Occipital lobe (tissue), 2 donors: ENCODE results near the gene CCDC127. TPM values are rescaled to one million over a fixed set of nuclear protein-coding genes. Genes with fewer than 3 reads are reported as not detected.
A peak's percentile ranks its signal among the peaks of the same experiment; 100 is the strongest.

Experiments
- DNase-seq: peaks from one replicate; lab custom pipeline; 2025; lab: John Stamatoyannopoulos, UW
- total RNA-seq: library from RNA; depleted of rRNA; stranded (reverse); fragments of >200 nt; gene quantifications from one replicate; pipeline ENCODE4 v1.2.3, GENCODE V29; 2014

CCDC127 gene
- total RNA-seq, 1 donor from 2014 or later = 6.7 TPM

DNA sequence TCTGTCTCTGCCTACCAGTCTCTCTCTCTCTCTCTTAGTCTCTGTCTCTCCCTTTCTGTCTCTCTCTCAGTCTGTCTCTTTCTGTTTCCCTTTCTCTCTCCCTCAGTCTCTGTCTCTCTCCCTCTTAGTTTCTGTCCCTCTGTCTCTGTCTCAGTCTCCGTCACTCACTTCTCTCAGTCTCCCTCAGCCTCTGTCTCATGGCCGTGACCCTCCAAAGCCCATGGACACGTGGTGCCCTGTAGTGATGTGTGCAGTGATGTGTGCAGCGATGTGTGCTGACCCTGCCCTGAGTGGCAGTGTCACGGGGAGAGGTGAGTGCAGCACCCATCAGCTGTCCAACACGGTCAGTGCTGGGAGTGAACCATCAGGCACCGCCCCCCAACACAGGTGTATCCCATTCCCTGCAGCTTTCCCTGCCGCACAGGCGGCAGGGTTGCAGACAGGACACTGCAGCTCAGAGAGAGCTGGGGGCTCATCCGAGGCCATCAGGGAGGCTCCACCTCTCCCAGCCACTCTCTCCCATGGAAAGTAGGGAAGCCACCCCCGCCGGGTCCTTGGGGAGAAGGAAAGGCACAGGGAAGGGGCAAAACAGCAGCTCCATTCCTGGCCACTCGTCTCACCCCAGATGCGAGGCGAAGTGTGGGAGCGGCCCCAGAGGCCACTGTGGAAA is 27.5 kb downstream of the CCDC127 start:
- DNase-seq = no peak

DNA sequence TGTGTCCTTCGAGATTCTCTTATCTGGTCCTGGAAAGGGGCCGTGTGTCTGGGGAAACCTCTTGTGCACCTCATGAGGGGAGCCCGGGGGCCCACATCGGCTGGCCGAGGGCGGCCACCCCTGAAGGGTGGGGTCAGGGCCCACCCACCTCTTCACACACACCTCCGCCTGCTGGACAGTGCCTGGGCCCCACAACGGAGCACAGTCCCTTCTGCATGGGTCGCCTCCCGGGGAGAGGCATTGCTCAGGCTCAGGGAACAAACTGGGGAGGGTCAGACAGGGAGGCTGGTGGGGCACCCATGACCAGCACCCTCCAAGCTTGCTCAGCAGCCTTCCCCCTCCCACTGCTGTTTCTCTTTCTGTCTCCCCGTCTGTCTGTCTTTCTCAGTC is 28.0 kb downstream of the CCDC127 start:
- no peak for DNase-seq

DNA sequence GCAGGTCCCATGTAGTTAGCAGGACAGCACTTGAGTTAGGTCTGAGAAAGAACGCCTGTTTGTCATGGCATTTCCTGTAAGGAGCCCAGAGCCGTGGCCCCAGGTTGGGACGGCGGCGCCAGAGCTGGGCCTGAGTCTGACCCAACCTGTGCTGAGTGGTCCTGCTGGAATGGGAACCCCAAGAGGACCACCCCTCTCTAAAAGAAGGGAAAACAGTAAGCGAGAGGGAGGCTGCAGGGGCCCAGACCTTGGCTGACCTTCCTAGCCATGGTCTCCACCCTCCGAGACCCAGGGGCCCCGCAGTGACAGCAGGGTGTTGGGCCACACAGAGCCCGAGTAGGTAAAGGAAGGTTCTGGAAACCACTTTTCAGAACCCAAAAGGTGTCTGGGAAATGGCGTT is 28.5 kb downstream of the CCDC127 start:
- DNase-seq = no peak

DNA sequence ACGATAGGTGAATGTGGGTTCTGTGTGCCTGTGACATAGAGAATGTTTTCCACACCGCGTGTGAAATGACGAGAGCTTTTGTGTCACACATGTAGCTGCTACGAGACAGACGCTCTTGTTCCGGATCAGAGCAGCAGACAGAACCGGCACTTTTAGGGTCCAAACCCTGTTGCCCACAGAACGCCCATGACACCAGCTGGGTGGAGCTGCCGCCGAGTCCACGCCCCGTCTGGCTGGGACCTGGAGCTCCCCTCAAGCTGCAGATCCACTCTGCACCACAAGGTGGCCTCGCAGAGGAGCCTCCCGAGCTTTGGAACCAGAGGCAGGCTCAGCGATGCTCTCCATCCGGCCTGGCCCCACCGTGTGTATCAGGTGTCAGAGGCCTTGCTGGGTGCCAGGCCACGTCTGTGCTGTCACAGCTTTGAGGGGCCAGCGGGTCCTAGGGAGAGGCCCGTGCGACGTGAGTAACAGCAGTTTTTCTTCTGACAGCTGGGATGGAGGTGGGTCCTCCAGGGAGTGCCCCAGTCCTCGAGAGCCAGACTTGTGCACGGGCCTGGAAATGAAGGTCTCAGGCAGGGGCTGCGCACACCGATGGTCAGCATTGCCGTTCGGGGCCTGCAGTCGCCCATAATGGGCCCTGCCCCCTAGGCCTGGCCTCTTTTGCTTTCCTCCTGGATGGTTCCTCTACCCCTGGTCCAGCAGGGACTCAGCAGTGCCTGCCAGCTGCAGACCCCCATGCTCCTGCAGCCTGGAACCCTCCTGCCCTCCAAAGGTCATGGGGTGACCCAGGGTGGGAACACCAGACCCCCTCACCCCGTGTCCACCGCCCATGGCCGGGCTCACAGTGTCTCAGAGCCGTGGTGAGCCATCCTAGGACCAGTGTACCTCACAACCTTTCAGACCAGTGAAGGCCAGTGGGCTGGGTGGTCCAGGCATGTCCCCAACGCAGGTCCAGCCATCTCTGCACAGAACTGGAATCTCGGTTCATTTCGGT is 29.2 kb downstream of the CCDC127 start:
- DNase-seq = peak; percentile 68

DNA sequence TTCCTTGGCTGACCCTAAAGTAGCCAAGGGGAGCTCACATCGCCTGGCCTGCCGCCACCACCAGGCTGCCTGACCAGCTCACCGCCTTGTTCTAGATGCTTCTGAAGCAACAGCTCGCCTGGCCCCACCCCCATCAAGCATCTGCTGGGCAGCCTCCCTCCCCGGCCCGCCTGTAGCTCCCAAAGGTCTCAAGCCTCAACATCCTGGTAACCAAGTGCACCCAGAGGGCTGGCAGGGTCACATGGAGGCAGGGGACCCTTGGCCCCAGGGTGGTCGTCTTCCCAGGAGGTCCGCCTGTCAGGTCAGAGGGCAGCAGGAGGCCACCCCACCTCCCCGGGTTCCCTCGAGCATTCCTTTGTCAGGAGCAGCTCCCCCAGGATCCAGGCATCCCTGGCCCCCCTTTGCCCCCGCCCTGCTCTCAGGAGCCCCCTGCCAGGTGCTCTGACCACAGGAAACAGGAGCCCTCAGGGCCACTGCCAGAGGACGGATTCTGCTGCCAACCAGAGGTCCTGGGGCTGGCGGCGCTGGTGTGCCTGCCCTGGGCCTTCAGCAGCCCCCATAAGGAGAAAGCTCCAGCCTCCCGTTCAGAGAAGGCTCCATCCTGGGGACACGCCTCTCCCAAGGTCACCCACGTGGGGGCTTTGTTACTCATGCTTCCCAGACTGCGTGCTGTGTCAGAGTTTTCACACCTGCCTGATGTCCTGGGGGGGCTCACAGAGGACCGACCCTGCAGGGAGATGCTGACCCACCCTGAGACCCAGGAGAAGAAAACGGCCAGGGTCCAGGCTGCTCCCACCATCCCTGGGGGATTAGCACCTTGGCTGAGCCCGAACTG is 30.1 kb downstream of the CCDC127 start:
- DNase-seq = no peak

DNA sequence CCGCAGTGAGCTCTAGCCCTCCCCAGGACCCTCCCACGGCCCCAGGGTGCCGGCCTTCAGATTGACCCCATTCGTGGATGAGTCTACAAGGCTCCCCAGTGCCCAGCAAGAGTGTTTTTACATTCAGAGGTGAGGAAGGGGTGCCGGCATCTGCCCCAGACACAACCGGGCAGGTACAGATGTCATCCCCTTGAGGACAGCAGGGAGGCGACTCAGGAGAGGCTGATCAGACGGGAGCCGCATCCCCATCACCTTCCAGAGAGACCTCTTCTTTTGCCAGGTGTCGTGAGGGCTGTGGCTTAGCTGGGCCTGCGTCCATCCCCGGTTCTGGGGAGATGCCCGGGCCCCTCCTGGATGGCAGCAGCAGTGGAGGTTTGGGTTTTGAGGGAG is 30.9 kb downstream of the CCDC127 start:
- DNase-seq = no peak

DNA sequence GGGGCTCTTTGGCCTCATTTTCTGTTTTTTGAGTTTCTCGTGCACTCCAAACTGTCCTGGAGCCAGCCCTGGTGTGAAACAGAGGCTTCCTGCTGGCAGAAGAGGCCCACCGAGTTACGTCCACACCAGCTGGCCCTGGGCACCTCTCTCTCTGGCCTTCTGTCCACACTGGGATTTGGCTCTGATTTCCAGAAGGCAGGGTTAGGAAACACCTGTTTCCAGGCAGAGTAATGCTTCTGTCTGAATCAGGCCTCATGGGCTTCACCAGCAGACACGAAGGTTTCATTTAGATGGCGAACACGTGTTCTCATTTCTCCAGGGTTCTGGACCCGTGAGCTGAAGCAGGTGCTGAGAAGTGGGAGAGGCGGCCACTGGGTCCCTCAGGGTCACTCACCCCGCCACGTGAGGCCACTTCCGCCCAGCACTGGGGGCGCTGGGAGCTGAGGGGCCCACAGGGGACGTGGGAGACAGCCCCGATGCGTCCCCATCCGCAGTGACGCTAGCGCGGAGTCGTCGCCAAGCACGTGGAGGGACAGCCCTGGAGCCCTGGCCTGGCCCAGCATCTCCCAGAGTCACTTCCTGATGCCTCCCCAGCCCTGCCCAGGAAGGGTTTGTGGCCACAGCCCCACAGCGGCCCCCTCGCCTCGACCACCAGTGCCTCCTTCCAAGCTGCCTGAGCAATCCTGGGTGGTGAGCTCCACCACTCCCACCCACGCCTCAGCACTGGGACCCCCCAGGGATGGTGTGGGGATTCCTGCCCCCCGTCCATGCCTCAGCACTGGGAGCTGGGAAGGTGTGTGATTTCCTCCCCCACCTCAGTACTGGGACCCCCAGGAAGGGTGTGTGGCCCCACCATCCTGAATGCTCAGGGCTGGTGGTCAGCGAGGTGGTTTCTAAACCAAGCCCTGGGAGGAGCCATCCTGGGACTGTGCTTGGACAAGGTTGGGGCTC is 31.6 kb downstream of the CCDC127 start:
- DNase-seq = no peak

DNA sequence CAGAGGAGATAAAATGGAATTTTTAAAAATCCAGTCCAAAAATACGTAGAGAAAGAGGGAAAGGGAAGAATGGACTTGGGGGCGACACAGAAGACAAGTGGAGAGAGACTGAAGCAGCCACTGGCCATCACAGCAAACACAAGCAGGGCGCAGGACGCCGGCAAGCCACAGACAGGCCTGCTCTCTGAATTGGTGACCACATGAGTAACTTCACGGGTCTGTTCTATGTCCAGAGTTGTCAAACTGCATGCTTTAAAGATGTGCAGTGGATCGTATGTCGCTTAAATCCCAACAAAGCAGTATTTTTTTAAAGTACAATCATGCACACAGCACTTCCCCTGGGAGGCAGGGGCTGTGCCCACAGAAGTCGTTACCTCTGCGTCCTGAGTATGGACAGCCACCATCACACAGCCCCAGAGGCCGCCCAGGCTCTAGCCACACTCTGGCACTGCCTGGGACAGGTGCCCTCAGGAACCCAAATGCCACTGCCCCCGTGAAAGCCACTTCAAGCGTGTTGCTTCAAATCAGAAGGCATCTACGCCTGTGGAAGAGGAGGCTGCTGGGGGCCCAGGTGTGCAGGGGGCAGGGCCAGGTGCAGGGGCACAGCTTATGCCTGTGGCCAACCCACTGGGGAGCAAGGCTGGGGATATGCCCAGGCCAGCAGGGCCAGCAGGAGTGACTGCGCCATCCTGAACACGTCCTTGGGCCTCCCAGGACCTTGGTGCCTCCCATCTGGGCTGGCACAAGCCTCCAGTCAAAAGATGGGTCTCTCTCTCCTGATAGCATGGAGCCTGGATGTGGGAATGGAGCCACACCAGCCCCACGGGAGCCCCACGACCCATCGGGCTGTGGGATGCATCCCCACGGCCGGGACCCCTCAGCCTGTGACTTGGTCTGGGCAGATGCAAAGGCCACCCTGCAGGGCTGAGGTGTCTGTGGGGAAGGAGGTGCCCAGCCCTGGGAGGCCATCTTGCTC is 32.6 kb downstream of the CCDC127 start:
- DNase-seq = no peak

DNA sequence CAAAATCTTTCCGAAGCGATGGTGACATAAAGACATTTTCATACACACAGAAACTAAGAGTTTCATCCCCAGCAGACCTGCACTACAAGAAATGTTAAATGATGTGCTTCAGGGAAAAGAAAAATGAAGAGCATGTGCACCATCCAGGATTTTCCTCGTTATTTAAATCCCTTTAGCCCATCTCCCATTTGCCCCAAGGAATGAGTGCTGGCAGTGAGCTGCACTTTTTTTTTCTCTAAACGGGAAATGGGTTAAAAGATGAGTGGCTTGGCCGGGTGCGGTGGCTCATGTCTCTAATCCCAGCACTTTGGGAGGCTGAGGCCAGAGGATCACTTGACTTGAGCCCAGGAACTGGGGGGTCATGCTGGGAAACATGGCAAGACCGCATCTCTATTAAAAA is 33.5 kb downstream of the CCDC127 start:
- no peak for DNase-seq

DNA sequence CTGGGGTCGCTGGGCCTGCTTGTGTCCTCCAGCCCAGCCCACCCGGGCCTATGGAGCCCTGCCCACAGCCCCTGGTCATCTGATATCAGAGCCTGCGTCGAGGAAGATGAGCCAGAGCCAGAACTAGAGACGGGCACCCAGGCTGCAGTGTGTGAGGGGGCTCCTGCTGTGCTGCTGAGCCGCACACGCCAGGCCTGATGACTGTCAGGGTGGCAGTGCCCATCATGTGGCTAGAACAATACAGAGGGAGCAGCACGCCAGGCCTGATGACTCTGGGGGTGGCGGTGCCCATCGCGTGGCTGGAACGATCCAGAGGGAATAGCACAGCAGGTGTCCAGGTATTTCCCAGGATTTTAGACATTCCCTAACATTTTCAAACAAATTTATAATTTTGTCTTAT is 35.8 kb downstream of the CCDC127 start:
- no peak for DNase-seq

DNA sequence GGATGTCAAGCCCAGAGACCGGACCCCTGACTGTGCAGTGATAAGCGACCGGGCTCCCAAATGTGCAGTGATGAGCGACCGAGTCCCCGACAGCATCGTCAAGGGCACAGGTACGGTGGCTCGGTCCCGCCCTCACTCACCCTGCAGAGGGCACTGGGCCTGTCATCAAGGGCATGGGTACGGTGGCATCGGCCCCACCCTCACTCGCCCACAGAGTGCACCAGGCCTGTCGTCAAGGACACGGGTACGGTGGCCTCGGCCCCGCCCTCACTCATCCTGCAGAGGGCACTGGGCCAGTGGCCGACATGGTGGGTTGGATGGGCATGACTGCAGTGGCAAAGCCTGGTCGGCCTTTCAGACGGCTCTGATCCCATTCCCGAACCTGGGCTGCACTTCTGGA is 36.4 kb downstream of the CCDC127 start:
- no peak for DNase-seq

DNA sequence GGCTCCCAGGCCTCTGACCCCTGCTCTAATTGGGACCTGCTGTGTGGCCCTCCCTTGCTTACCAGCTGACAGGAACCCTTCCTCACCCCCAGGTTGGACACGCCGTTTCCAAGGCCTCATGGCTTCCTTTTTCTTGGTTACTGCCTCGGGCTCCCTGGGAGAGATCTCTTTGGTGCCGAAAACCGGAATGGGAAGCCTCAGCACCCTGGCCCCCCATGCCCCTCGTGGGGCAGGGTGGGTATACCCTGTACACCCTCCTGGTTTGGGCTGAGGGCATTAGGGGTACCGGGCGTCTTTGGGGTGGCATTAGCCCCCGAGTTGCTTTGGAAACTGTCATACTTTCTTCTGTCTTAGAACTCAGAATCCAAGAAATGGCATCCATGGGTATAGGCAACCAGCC is 36.8 kb downstream of the CCDC127 start:
- no peak for DNase-seq

DNA sequence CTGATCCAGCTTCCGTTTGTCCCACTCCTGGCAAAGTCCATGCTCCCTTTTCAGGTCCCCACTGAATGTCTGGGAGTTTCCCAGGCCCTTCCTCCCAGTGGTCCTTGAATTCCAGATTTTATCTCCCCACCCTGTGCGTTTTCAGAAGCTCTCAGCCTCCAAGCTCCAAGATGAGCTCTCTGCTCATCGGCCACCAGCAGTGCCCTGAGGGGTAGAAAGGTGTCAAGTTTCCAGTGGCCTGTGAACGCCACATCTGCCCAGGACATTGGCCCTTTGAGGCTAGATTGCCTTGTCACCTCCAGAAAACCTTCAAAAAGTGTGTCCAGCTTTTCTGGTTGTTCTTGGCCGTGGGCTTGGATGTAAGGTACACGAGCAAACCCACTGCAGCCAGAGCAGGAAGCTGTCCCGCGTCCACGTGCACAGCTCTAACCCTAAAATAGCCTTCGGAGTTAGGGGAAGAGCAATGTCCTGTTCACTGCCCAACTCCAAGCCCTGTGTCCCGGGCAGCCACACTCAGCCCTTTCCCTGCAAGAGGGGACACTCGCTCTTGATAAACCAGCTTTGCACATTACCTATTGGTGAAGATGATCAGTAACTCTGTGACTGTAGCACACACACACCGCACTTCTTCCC is 37.6 kb downstream of the CCDC127 start:
- DNase-seq = no peak

DNA sequence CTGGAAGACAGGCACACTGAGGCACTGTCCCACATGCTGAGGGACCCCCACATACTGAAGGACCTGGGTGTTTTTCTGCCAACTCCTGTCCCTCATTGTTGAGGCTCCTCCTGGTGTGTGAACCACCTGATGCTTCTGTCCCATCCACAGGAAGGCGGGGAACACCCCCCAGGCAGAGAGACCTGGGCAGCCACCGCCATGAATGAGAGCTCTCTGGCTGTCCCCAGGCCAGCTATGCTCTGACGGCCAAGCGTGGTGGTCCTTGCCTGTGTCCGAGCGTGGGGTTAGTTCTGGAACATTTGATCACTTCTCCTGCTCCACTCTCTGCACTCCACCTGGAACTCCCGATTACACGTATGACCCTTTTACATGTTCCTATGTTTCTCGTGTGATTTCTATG is 38.6 kb downstream of the CCDC127 start:
- DNase-seq = no peak

DNA sequence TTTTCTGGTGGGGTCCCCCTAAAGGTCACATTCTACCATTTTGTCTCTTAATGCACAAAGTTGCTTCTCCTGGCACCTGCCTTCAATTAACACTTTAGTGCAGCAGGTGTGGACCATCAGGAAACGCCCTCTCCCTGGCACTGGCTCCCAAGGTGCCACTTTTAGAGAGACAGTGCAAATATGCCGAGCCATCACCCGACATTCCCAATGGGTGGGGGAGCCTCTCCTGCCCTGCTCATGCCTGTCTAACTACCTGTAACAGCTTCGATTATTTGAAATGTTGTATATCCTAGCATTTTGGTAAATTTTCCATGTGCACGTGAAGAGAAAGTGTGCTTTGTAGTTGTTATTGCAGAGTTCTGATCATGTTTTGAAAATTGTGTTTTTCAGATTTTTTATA is 39.8 kb downstream of the CCDC127 start:
- DNase-seq = no peak

DNA sequence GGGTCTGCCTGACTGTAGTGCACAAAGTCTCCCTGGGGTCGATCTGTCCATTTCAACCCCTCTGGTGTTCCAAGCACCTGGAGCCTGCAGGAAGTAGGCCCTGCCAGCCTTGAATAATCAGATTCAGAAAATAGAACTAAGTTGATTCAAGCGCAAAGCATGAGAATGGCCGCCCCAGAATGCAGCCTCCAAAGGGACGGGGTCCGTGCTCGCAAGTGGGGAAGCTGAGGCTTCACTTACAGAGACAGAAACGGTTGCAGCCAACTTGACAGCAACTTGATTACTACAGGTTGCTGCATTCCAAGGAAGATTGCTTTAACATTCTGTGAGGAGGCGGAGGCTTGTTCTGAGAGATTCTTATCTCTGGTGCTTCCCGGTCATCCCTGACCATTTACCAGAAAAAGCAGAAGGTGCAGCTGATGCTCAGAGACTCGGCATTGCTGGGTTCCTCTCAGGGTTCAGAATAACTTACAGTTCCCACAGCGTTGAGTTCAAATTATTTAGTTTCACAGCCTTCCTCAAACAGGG is 41.6 kb downstream of the CCDC127 start:
- DNase-seq = no peak

DNA sequence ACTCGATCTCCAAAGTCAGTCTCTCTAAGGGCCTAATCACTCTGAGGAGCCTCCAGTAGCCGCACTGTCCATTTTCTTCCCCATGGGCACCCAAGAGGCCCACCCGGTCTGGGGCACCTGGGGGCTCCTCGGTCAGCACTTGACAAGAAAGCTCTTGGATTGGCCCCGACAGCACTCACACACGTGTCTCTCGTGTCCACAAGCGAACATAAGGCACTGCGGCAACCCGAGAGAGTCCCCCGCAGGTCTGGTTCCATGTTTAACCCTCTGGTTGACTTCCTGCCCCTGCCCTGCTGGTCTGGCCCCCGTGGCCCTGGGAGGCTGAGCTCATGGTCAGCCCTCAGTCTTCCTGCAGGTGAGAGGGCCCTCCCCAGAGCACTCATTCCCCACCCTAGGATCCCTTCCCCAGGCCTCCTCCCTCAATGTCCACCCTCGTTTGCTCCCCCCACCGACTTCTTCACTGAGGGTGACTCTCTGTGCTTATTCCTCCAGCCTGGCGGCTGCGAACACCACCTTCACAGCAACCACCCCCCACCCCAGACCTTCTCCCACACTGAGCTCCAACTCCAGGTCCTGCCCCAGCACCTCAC is 43.0 kb downstream of the CCDC127 start:
- DNase-seq = no peak

DNA sequence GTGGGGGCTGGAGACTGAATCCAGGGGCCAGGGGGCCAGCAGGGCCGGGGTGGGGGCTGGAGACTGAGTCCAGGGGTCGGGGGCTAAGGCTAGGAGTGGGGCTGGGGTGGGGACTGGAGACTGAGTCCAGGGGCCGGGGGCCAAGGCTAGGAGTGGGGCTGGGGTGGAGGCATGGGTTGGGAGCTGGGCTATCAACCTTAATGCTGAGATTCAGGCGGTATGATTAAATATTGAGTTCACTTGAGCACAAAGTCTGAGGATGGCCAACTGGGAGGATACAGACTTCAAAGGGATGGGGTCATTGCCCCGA is 43.7 kb downstream of the CCDC127 start:
- no peak for DNase-seq
